SK-N-SH (cell line): Measurements from ENCODE around the gene ASTN2. TPM values are rescaled to one million over a fixed set of nuclear protein-coding genes. Genes with fewer than 3 reads are reported as not detected.
A peak's percentile ranks its signal among the peaks of the same experiment; 100 is the strongest.

Experiments
- CTCF ChIA-PET: fragments of 300-600, 350-600 bp; formaldehyde crosslinking; extraction: SDS; loops from one replicate; lab custom pipeline; 2021; lab: Yijun Ruan, JAX
- POLR2A ChIA-PET: fragments of 350-600 bp; sonication (Branson Sonifier 250); formaldehyde crosslinking; extraction: SDS; loops from one replicate; lab custom pipeline; 2020; ENCODE audit warnings: antibody characterized with exemption, inconsistent platforms; lab: Yijun Ruan, JAX
- DNase-seq: peaks from one replicate; pipeline ENCODE4 v3.0.0; 2012
- H2AFZ ChIP-seq: fragments of 200-600 bp; sonication (generic); 2 replicates; pipeline ENCODE4 v1.8.1; 2016; ENCODE audit warnings: antibody characterized with exemption, mild to moderate bottlenecking, low read depth
- H3F3A ChIP-seq: fragments of 200-600 bp; sonication (generic); replicated peaks from 2 replicates; pipeline ENCODE3; 2016; ENCODE audit warnings: antibody characterized with exemption, mild to moderate bottlenecking; ENCODE audit not compliant: insufficient read depth
- H3K27ac ChIP-seq, 2 experiments: fragments of 200-500 bp in 1 of 2; fragments of 200-600 bp in 1 of 2; sonication (Bioruptor generic) in 1 of 2; sonication (generic), shearing (Covaris generic) in 1 of 2; 2 replicates each; pipeline versions ENCODE4 v1.5.1 to v1.6.1; 2014 to 2016; ENCODE audit warnings: low read depth in 2 of 2, inconsistent platforms in 1 of 2, low read length in 1 of 2, mild to moderate bottlenecking in 1 of 2, mixed read lengths in 1 of 2
- H3K27me3 ChIP-seq: fragments of 200-600 bp; sonication (generic), shearing (Covaris generic); 2 replicates; pipeline ENCODE4 v1.6.1; 2016; ENCODE audit warnings: mixed run types; ENCODE audit not compliant: insufficient read depth
- H3K36me3 ChIP-seq, 2 experiments: fragments of 200-500 bp in 1 of 2; fragments of 200-600 bp in 1 of 2; sonication (Bioruptor generic) in 1 of 2; sonication (generic) in 1 of 2; replicated peaks in 1 of 2; 2 replicates each; pipeline versions ENCODE3 to v1.5.1; 2014 to 2016; ENCODE audit warnings: low read length in 1 of 2, mild to moderate bottlenecking in 1 of 2; ENCODE audit not compliant: insufficient read depth in 2 of 2, control insufficient read depth in 1 of 2
- H3K4me1 ChIP-seq, 2 experiments: fragments of 200-500 bp in 1 of 2; fragments of 200-600 bp in 1 of 2; sonication (Bioruptor generic) in 1 of 2; sonication (generic), shearing (Covaris generic) in 1 of 2; 2 replicates each; pipeline versions ENCODE4 v1.5.1 to v1.6.1; 2014 to 2016; ENCODE audit warnings: low read depth in 1 of 2, low read length in 1 of 2, mixed run types in 1 of 2; ENCODE audit not compliant: insufficient read depth in 2 of 2, control insufficient read depth in 1 of 2
- H3K4me2 ChIP-seq: fragments of 200-600 bp; sonication (generic), shearing (Covaris generic); 2 replicates; pipeline ENCODE4 v1.6.1; 2017; ENCODE audit warnings: mixed run types
- H3K4me3 ChIP-seq, 2 experiments: fragments of 200-500 bp in 1 of 2; fragments of 200-600 bp in 1 of 2; sonication (Bioruptor generic) in 1 of 2; sonication (generic), shearing (Covaris generic) in 1 of 2; 2 replicates each; pipeline versions ENCODE4 v1.5.1 to v1.8.1; 2014 to 2016; ENCODE audit warnings: low read depth in 2 of 2, inconsistent platforms in 1 of 2, low read length in 1 of 2, mild to moderate bottlenecking in 1 of 2, mixed read lengths in 1 of 2, moderate library complexity in 1 of 2
- H3K79me2 ChIP-seq: fragments of 200-600 bp; sonication (generic); 2 replicates; pipeline ENCODE4 v1.8.1; 2017; ENCODE audit warnings: mild to moderate bottlenecking; ENCODE audit not compliant: insufficient read depth
- H3K9ac ChIP-seq: fragments of 200-600 bp; sonication (generic); 2 replicates; pipeline ENCODE4 v1.6.1; 2017; ENCODE audit warnings: mixed run types
- H3K9me2 ChIP-seq: fragments of 200-600 bp; sonication (generic); 2 replicates; pipeline ENCODE4 v1.6.1; 2017; ENCODE audit warnings: mixed run types
- H3K9me3 ChIP-seq: fragments of 200-600 bp; sonication (generic); 2 replicates; pipeline ENCODE4 v1.6.1; 2017; ENCODE audit warnings: mixed run types, mild to moderate bottlenecking, moderate library complexity
- H4K20me1 ChIP-seq: fragments of 200-600 bp; sonication (generic); 2 replicates; pipeline ENCODE4 v1.6.1; 2017; ENCODE audit warnings: mild to moderate bottlenecking, mixed run types; ENCODE audit not compliant: insufficient read depth
- CHD2 ChIP-seq: fragments of 150-350 bp; IDR thresholded peaks from 2 replicates; pipeline ENCODE4 v1.6.1; 2018; ENCODE audit warnings: low read length; ENCODE audit not compliant: partially characterized antibody
- CTCF ChIP-seq: fragments of 200-600 bp; sonication (generic); IDR thresholded peaks from 2 replicates; pipeline ENCODE4 v1.6.1; 2017; ENCODE audit warnings: antibody characterized with exemption, mild to moderate bottlenecking, moderate library complexity
- FOSL2 ChIP-seq: IDR thresholded peaks from 2 replicates; pipeline ENCODE4 v1.4.0; 2012; ENCODE audit warnings: low read depth, mild to moderate bottlenecking, moderate library complexity, borderline replicate concordance
- FOXJ3 ChIP-seq: sonication (generic); formaldehyde crosslinking; IDR thresholded peaks from 2 replicates; pipeline ENCODE4 v1.5.1; 2020; ENCODE audit warnings: mild to moderate bottlenecking, missing genetic modification reagents
- FOXM1 ChIP-seq: IDR thresholded peaks from 2 replicates; pipeline ENCODE4 v1.4.0; 2012; ENCODE audit warnings: low read depth, mild to moderate bottlenecking
- JUND ChIP-seq: IDR thresholded peaks from 2 replicates; pipeline ENCODE4 v1.4.0; 2012
- MEF2A ChIP-seq: IDR thresholded peaks from 2 replicates; pipeline ENCODE4 v1.4.0; 2012; ENCODE audit warnings: low read depth, borderline replicate concordance
- MXI1 ChIP-seq: IDR thresholded peaks from 2 replicates; pipeline ENCODE4 v1.6.1; 2012; ENCODE audit warnings: mild to moderate bottlenecking, low read depth, low read length, improper control_type of control experiment
- NRF1 ChIP-seq: IDR thresholded peaks from 2 replicates; pipeline ENCODE4 v1.6.1; 2012; ENCODE audit warnings: low read depth, mild to moderate bottlenecking, low read length
- PBX3 ChIP-seq: IDR thresholded peaks from 2 replicates; pipeline ENCODE4; 2012
- RFX5 ChIP-seq: IDR thresholded peaks from 2 replicates; pipeline ENCODE4 v1.6.1; 2012; ENCODE audit warnings: mild to moderate bottlenecking, improper control_type of control experiment, low read length
- TAF1 ChIP-seq: IDR thresholded peaks from 2 replicates; pipeline ENCODE4 v1.6.1; 2012; ENCODE audit warnings: low read depth, mild to moderate bottlenecking, low read length, moderate library complexity, borderline replicate concordance
- TEAD4 ChIP-seq: IDR thresholded peaks from 2 replicates; pipeline ENCODE4 v1.4.0; 2012; ENCODE audit warnings: mild to moderate bottlenecking, borderline replicate concordance; ENCODE audit not compliant: insufficient read depth
- USF1 ChIP-seq: IDR thresholded peaks from 2 replicates; pipeline ENCODE4 v1.4.0; 2012; ENCODE audit warnings: low read depth, borderline replicate concordance
- YY1 ChIP-seq: IDR thresholded peaks from 2 replicates; pipeline ENCODE4 v1.4.0; 2012; ENCODE audit warnings: low read depth, mild to moderate bottlenecking
- WGBS: methylation state at CpG from one replicate; pipeline ENCODE4 v1.1.6; 2017; ENCODE audit warnings: low lambda C conversion rate; 5-methylcytosine and 5-hydroxymethylcytosine counted together
- polyA plus RNA-seq, 3 experiments: library from polyadenylated mRNA; depleted of rRNA; stranded (reverse); fragments of >200 nt; gene quantifications; 2 replicates each; pipeline ENCODE4 v1.2.3, GENCODE V29; 2012
- TF ChIP-seq, protein P1 (sequence below): IDR thresholded peaks from 2 replicates; pipeline ENCODE4 v1.4.0; 2012; ENCODE audit warnings: low read depth
- TF ChIP-seq, protein P2 (sequence below): fragments of 150-350 bp; IDR thresholded peaks from 2 replicates; pipeline ENCODE4 v1.6.1; 2016; ENCODE audit warnings: mild to moderate bottlenecking, low read depth, low read length
- TF ChIP-seq, protein P3 (sequence below): fragments of 150-350 bp; IDR thresholded peaks from 2 replicates; pipeline ENCODE4 v1.6.1; 2017; ENCODE audit warnings: antibody characterized with exemption, low read length, low read depth, borderline replicate concordance
- TF ChIP-seq, protein P4 (sequence below): IDR thresholded peaks from 2 replicates; pipeline ENCODE4 v1.4.0; 2012; ENCODE audit warnings: low read depth, borderline replicate concordance

ASTN2 gene
- polyA plus RNA-seq, 1 of the 3 experiments (the other 2 are of a cell fraction): 6.6 TPM

DNA sequence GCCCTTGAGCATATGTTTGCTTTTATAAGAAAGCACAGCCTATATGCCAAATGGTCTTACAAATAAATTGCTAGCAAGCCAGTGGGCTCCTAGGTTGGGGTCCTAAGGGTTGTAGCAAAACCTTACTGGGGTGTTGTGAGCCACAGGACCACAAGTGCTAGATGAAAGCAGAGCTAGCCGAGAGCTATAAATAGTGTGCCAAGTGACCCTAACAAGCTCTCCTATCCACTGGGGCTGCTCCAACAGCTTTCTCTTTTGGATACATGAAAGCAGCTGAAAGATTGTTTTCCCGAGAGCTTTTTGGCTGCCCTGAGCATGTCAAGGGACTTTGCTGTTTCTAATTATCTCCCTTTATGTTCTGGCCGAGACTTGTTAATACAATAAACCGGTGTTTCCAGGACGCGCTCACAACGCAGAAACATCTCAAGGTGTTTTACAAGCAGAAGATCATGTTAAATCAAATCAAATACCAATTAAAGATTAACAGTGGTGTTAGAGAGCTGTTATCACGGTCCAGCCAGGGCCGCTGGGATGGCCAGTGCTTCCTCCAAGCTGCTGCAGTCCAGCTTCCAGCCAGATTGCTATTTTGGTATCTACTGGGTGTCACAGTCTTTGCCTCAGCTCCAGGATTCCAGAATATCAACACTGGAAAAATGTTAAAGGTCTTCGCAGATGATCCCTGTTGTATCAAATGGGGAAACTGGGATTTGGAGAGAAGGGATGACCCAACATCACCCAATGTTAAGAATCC, 351.0 kb downstream of the ASTN2 start:
- WGBS: 53% methylated on average over 10 of the region's 10 CpGs
- CTCF ChIA-PET: interaction anchor here (1.4 to 1.8 kb wide), 2 partner anchors 14 to 399 kb away, joined by 3 to 6 read pairs; no protein-coding TSS in a partner anchor

DNA sequence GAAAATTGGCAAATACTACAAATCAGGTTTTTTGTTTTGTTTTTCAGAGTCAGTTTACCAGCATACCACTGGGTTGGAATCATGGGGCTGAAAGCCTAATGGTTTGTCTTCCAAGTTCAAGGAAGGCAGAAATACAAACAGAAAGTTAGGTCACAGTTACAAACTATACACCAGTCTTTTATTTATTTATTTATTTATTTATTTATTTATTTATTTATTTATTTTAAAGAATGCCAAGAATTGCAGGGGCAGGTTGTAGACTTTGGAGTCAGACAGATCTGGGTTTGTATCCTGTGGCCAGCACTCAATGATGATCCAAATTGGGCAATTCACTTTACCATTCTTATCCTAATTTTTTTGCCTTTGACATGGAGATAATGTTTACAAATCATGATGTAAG, 353.9 kb downstream of the ASTN2 start:
- Histone ChIP-seq H3K27ac (no peak overlapping the region), H3K27me3 (no peaks in the 10 kb centered on the region), H3K4me2 (no peak overlapping the region), H3K9me2 (no peaks in the 10 kb centered on the region), H4K20me1 (no peaks in the 10 kb centered on the region), H3K9me3 (no peaks in the 10 kb centered on the region), H3K9ac (no peak overlapping the region), H3F3A (no peaks in the 10 kb centered on the region), H3K79me2 (no peaks in the 10 kb centered on the region), H2AFZ (no peak overlapping the region), H3K36me3 (no peaks in the 10 kb centered on the region), H3K4me1 (peaks cover 0 to 3% of the 10 kb centered on the region in 2 experiments; a peak in 1 of 4 replicates), H3K4me3 (no peak overlapping the region)
- ChIA-PET CTCF (no interaction called here), POLR2A (no interaction called here)
- DNase-seq: no peak
- TF ChIP-seq RFX5 (no peak), CHD2 (no peak), FOSL2 (no peak), MXI1 (no peak), MEF2A (no peak), FOXJ3 (CRISPR knock-in tag) (no peak), CTCF (no peak), PBX3 (no peak), FOXM1 (no peak), TAF1 (no peak)
- TF ChIP-seq, protein P1, sequence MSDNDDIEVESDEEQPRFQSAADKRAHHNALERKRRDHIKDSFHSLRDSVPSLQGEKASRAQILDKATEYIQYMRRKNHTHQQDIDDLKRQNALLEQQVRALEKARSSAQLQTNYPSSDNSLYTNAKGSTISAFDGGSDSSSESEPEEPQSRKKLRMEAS: no peak
- TF ChIP-seq, protein P2, sequence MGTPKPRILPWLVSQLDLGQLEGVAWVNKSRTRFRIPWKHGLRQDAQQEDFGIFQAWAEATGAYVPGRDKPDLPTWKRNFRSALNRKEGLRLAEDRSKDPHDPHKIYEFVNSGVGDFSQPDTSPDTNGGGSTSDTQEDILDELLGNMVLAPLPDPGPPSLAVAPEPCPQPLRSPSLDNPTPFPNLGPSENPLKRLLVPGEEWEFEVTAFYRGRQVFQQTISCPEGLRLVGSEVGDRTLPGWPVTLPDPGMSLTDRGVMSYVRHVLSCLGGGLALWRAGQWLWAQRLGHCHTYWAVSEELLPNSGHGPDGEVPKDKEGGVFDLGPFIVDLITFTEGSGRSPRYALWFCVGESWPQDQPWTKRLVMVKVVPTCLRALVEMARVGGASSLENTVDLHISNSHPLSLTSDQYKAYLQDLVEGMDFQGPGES: no peak
- TF ChIP-seq, protein P3, sequence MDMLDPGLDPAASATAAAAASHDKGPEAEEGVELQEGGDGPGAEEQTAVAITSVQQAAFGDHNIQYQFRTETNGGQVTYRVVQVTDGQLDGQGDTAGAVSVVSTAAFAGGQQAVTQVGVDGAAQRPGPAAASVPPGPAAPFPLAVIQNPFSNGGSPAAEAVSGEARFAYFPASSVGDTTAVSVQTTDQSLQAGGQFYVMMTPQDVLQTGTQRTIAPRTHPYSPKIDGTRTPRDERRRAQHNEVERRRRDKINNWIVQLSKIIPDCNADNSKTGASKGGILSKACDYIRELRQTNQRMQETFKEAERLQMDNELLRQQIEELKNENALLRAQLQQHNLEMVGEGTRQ: no peak
- TF ChIP-seq, protein P4, sequence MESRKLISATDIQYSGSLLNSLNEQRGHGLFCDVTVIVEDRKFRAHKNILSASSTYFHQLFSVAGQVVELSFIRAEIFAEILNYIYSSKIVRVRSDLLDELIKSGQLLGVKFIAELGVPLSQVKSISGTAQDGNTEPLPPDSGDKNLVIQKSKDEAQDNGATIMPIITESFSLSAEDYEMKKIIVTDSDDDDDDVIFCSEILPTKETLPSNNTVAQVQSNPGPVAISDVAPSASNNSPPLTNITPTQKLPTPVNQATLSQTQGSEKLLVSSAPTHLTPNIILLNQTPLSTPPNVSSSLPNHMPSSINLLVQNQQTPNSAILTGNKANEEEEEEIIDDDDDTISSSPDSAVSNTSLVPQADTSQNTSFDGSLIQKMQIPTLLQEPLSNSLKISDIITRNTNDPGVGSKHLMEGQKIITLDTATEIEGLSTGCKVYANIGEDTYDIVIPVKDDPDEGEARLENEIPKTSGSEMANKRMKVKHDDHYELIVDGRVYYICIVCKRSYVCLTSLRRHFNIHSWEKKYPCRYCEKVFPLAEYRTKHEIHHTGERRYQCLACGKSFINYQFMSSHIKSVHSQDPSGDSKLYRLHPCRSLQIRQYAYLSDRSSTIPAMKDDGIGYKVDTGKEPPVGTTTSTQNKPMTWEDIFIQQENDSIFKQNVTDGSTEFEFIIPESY: no peak

More for the DNA sequence above, 351.0 kb downstream of the ASTN2 start:
- H3K9me2 ChIP-seq: no peaks in the 10 kb centered on the region
- peaks cover 0 to 3% of the 10 kb centered on the region in 2 experiments; a peak in 1 of 4 replicates for H3K4me1 ChIP-seq
- H4K20me1 ChIP-seq: no peaks in the 10 kb centered on the region
- no peaks in the 10 kb centered on the region for H3K79me2 ChIP-seq
- H3F3A ChIP-seq: no peaks in the 10 kb centered on the region
- POLR2A ChIA-PET: no interaction called here
- H3K27me3 ChIP-seq: no peaks in the 10 kb centered on the region
- H3K4me3 ChIP-seq: no peak overlapping the region
- H3K9me3 ChIP-seq: no peaks in the 10 kb centered on the region
- no peak overlapping the region for H3K4me2 ChIP-seq
- no peak overlapping the region for H3K9ac ChIP-seq
- H3K36me3 ChIP-seq: no peaks in the 10 kb centered on the region
- peak overlapping the region in 1 of 2 experiments; percentile 67; a peak in 1 of 4 replicates for H3K27ac ChIP-seq
- DNase-seq: no peak
- no peak overlapping the region for H2AFZ ChIP-seq
- TF ChIP-seq NRF1 (no peak), USF1 (no peak), TEAD4 (no peak), RFX5 (no peak), YY1 (no peak), JUND (no peak)
